OCI-M2 (cell line): Measurements from ENCODE around the gene CKLF.

ENCODE experiments used
- DNase-seq: peaks from one replicate; lab custom pipeline; 2025; ENCODE audit not compliant: unreplicated experiment; lab: John Stamatoyannopoulos, UW

The CKLF gene

GRCh38 chr16:66541388-66542355 is 10.7 kb upstream of the CKLF start:
- DNase-seq, result no peak

- DNase-seq, result no peak
These were observed 10.0 kb upstream of the CKLF start for GRCh38 chr16:66542396-66542795.

- no peak for DNase-seq
These were observed 8.8 kb upstream of the CKLF start for GRCh38 chr16:66543541-66543940.

GRCh38 chr16:66544016-66544757 is 8.2 kb upstream of the CKLF start:
- no peak for DNase-seq

GRCh38 chr16:66547101-66547989 is 5.0 kb upstream of the CKLF start:
- DNase-seq, result no peak

- DNase-seq, result no peak
These were observed 4.3 kb upstream of the CKLF start for GRCh38 chr16:66548068-66548467.

GRCh38 chr16:66548868-66549267 is 3.5 kb upstream of the CKLF start:
- DNase-seq, result no peak

GRCh38 chr16:66549284-66550131 is 2.9 kb upstream of the CKLF start, which contains the start of gene TK2:
Gene TK2 (minus strand): TSS chr16:66550122. CDS start chr16:66550061, 61 bp downstream.
- no peak for DNase-seq

- no peak for DNase-seq
These were observed 1.0 kb upstream of the CKLF start for GRCh38 chr16:66551348-66551759.

GRCh38 chr16:66551788-66552285 is 539 bp upstream of the CKLF start:
- no peak for DNase-seq

- DNase-seq, result no peak
These were observed 847 bp downstream of the CKLF start for GRCh38 chr16:66553223-66553622.

GRCh38 chr16:66554021-66554420 is 1.6 kb downstream of the CKLF start:
- no peak for DNase-seq

GRCh38 chr16:66554495-66554894 is 2.1 kb downstream of the CKLF start:
- DNase-seq, result no peak

GRCh38 chr16:66560107-66560506 is 7.7 kb downstream of the CKLF start:
- DNase-seq, result no peak

GRCh38 chr16:66561381-66562080 is 9.2 kb downstream of the CKLF start:
- DNase-seq, result no peak

GRCh38 chr16:66562409-66562808 is 10.0 kb downstream of the CKLF start:
- no peak for DNase-seq

- no peak for DNase-seq
These were observed 10.6 kb downstream of the CKLF start for GRCh38 chr16:66562986-66563385.

- DNase-seq, result no peak
These were observed 11.4 kb downstream of the CKLF start for GRCh38 chr16:66563574-66564334.
